Omental fat pad (tissue), 4 donors: ENCODE measurements around the gene ECM1. TPM values are rescaled to one million over a fixed set of nuclear protein-coding genes. Genes with fewer than 3 reads are reported as not detected.

Experiments
- ATAC-seq: fragments of 150-250 bp; one replicate; pipeline ENCODE4 v1.9.1; 2016; ENCODE audit warnings: mild to moderate bottlenecking, moderate library complexity; ENCODE audit not compliant: low FRiP score
- DNase-seq: peaks from one replicate; pipeline ENCODE4 v3.0.0-alpha.2; 2019; ENCODE audit warnings: low spot score
- CTCF ChIP-seq, 3 donors: fragments of 450-650 bp; IDR thresholded peaks; one replicate each; pipeline ENCODE4 v1.5.1; 2016 to 2017; ENCODE audit warnings: antibody characterized with exemption in 3 of 3, mild to moderate bottlenecking in 3 of 3, moderate library complexity in 2 of 3
- total RNA-seq, 4 donors: library from RNA; depleted of rRNA; stranded (reverse); fragments of >200 nt; gene quantifications; one replicate each; pipeline ENCODE4 v1.1.0, GENCODE V29; 2016

The ECM1 gene
- total RNA-seq, 4 donors from 2014 or later: 10.8 to 24.8 (median 18.5) TPM

- ATAC-seq (peak; percentile 98), DNase-seq (peak; percentile 80)
- no peak for TF ChIP-seq CTCF (IDR thresholded peaks at IDR 0.05)
These were observed 7.6 kb downstream of the ECM1 start, which contains the start of gene FALEC for GRCh38 chr1:150515328-150516049. Gene FALEC (plus strand): TSS chr1:150515752.

DNA sequence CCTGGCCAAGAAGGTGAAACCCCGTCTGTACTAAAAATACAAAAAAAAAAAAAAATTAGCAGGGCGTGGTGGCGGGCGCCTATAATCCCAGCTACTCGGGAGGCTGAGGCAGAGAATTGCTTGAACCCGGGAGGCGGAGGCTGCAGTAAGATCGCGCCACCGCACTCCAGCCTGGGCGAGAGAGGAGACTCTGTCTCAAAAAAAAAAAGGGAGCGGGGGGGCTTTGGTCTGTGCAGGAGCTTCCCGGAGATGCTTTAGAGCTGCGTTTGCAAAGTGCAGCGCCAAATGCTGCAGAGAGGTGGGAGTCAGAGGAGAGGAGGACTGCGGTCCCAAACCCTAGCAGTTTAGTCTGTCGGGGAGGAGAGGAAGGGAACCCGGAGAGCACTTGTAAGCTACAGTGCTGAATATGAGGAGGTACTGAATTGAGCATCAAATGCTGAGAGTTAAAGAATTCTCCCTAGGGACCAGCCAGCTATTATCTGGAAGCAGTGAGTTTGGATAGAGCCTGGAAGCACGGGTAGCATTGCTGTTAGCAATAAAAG is 8.2 kb downstream of the ECM1 start:
- no peak for ATAC-seq
- TF ChIP-seq CTCF (IDR thresholded peaks at IDR 0.05): no peak
- DNase-seq: no peak

- TF ChIP-seq CTCF (IDR thresholded peaks at IDR 0.05): no peak
- ATAC-seq (no peak), DNase-seq (no peak)
These were observed 8.7 kb downstream of the ECM1 start for GRCh38 chr1:150516616-150517015.

DNA sequence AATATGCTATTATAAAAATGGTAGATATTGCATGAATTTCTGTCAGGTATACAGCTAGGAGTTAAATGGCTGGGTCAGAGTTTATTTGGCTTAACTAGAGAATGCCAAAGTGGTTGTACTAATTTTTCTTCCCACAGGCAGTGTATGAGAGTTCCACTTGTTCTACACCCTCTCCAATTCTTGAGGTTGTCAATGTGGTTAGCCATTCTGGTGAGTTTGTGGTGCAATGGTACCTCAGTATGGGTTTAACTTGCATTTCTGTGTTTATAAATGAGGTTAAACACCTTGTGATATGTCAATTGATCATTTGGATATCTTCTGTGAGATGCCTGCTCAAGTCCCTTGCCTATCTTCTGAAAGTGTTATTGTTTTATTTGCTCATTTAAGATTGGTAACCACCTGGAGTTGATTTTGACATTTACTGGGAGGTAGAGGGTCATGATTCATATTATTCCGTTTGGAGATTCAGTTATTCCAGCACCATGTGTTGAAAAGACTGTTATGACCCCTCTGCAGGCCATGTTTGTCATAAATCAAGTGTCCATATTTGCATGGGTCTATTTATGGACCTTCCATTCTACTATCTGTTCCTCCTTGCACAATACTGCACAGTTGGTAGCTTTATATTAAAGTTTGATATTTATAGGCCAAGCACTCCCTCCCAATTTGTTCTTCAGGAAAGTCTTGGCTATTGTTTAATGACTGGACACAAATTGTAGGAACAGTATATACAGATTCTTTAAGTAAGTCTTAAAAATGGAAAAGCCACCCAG is 13.5 kb downstream of the ECM1 start:
- DNase-seq: no peak
- ATAC-seq: no peak

DNA sequence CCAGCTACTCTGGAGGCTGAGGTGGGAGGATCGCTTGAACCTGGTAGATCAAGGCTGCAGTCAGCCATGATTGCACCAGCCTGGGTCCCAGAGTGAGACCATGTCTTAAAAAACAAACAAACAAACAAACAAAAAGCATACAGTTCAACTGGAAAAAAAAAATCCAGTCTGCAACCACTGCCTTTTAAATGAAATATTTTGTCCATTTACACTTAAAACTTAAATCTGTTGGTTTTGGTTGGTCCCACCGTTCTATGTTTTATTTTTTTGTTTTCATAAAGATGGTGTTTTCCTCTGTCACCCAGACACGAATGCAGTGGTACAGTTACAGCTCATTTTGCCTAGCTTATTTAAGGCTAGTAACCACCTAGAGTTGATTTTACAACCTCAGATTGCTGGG is 17.4 kb downstream of the ECM1 start:
- TF ChIP-seq CTCF (IDR thresholded peaks at IDR 0.05): no peak
- no peak for ATAC-seq
- DNase-seq: no peak

More for the DNA sequence above, 13.5 kb downstream of the ECM1 start:
- TF ChIP-seq CTCF (IDR thresholded peaks at IDR 0.05): no peak

GRCh38 chr1:150528196-150528595 is 20.3 kb downstream of the ECM1 start:
- no peak for ATAC-seq
- no peak for TF ChIP-seq CTCF (IDR thresholded peaks at IDR 0.05)
- DNase-seq: no peak
